Dedifferentiated amniotic fluid mesenchymal stem cell (primary cell): ENCODE results near the gene ADAM30.

Source experiments
- DNase-seq: peaks from one replicate; pipeline ENCODE4 v3.0.0-alpha.2; 2016; ENCODE audit errors: extremely low spot score

The ADAM30 gene

DNA sequence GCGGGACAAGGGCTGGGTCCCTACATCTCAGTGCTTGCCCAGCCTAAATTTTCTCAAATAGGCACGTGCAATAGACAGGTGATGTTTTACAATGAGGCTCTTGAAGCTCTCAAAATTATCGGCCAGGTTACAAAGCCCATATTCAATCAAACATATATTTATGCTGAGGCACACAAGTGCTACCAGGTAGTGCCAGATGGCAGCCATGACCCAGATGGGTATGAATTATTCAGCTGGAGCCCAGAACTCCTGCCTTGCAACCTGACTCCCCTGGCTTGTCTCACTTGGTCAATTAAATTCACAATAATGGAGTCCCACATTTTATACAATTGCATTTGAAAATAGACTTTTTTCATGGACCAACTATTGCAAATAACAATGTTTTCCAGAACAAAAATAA, 12.3 kb upstream of the ADAM30 start:
- DNase-seq: no peak

DNA sequence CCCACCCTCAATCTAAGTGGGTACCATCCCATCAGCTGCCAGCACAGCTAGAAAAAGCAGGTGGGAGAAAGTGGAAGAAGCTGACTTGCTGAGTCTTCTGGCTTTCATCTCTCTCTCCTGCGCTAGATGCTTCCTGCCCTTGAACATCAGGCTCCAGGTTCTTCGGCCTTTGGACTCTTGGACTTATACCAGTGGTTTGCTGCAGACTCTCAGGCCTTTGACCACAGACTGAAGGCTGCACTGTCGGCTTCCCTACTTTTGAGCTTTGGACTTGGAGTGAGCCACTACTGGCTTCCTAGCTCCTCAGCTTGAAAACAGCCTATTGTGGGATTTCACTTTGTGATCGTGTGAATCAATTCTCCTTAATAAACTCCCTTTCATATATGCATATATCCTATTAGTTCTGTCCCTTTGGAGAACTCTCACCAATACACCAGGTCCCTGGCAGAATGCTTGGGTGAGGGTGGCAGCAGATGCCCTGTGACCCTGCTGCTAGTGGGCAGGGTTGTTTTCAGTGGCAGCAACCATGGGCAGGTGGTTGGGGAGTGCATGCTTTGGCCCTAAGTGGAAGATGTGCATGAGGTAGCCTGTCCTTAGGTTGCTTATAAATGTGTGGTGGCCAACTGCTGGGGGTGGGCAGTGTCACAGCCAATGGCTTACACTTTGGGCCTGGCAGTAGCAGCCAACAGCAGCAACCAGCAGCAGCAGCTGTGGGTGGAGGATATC, 10.8 kb upstream of the ADAM30 start:
- DNase-seq: no peak

DNA sequence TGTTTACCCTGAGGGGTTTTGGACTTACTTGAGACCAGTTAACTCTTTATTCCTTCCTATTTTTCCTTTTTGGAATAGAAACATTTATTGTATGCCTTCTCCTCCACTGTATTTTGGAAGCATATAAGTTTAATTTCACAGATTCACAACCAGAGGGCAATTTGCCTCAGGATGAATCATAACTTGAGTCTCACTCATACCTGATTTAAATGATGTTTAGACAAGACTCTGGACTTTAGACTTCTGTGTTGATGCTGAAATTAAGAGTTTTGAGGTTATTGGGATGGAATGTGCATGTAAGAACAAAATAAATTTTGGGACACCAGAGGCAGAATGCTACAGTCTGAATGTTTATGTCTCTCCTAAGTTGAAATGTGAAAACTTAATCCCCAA, 7.1 kb upstream of the ADAM30 start:
- no peak for DNase-seq

DNA sequence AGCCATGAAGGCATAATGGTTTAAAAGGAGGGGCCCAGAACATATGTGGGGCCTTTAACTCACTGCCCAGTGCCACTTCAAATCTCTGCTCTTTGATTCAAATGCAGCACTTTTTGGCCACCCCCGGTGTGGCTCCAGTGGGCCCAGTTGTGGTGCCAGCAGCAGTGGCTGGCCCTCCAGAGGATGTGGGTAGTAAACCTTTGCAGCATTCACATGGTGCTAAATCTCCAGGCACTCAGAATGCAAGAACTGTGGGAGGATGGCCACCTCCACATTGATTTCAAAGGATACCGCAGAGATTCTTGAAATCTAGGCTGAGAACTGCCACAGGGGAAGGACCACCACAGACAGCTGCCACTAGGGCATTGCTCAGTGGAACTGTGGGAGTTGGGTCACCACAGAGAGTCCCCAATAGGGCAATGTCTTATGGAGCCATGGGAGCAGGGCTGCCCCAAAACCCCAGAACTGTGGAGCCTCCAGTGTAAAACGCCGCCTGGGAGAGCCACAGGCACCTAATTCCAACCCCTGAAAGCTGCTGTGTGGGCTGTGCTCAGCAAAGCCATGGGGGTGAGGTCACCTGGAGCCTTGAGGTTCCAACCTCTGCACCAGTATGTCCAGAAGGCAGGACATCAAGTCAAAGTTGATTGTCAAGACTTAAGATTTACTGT, 6.6 kb upstream of the ADAM30 start:
- DNase-seq: no peak

DNA sequence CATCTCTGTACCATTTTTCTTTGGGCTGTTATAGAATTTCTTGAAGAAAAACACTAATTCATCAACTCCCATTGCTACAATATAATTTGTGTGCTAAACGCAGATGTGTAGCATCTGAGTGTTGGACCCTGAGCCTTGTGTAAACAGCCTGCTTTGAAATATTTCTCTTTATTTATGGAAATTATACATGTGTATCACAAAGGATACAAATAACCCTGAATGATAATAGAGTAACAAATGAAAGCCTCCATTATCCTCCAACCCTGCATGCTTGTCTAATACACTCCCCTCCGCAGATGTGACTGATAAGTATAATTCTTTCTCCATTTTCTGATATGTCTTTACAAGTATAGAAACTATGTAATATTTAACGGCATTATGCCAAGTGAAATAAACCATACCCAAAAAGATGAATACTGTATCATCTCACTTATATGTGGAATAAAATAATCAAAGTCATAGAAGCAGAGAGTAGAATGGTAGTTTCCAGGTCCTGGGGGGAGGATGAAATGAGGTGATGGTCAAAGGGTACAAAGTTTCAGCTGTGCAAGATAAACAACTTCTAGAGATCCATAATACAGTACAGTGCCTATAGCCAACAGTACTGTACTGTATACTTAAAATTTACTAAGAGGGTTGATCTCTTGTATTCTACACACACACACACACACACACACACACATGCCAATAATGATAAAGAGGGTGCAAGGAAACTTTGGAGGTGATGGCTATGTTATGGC, 2.8 kb upstream of the ADAM30 start:
- no peak for DNase-seq

DNA sequence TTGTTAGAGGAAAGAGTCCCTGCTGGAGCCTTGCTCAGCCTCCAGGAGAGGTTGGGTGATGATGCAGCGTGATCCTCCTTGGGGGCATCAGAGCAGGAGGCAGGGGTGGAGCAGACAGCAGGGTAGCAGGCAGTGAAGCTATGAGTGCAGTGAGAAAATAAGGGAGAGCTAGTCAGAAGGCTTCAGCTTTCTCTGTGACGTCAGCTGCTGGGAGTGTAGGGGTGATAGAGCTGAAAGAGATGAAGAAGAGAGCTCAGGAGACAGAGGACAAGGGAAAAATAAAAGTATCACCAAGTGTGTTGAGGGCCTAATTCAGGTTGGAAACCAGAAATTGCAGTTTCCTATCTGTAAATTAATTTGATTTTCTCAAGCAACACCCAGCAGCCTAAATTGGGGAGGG, 2.2 kb upstream of the ADAM30 start:
- no peak for DNase-seq

DNA sequence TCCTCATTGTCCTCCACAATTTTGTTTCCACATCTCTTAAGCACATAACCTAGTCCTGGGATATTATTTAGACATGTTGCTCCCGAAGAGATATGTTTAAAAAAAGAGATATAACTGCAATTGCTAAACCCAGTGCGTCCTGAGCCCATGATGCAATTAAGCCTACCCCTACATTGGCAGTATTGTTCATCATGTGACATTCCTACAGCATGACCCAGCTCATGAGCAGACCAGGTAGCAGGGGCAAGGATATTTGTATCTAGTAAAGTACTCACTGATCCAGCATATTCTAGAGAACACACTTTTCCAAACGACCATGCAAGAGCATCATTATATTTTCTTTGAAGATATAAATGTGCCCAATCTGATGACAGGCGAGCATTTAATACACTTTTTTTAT, 1.2 kb downstream of the ADAM30 start:
- no peak for DNase-seq

DNA sequence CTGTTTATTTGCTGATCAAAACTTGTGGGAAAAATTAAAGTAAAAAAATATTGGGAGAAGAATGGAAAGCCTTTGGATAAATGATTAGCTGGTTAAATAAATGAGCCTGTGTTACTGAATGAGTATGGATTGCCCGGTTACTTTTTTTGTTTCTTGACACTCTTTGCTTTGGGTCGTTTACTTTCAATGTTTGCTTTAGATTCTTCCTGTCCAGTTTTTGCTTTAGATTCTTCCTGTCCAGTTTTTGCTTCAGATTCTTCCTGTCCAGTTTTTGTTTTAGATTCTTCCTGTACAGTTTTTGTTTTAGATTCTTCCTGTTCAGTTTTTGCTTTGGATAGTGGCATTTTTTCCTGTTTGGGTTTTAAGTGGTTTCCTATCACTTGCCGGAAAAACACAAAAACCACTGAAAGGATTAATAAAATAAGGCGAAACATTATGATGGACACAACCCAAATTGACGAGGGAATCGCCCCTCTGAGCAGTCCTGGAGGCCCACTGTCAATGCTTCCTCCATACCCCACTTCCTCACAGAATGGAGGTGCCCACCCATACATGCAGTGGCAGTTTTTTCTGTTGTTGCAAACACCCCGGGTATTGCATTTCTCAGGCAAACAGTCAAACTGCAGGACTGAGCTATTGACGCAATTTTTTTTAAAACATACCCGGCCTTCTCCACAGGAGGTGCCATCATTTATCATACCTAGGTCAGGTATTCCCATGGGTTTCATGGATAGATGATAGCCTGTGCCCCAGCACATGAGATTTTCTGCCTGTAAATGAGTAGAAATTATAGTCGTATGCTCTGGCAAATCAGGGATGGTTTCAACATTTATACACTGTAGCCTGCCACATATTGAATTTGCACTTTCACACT, 2.3 kb downstream of the ADAM30 start:
- no peak for DNase-seq

DNA sequence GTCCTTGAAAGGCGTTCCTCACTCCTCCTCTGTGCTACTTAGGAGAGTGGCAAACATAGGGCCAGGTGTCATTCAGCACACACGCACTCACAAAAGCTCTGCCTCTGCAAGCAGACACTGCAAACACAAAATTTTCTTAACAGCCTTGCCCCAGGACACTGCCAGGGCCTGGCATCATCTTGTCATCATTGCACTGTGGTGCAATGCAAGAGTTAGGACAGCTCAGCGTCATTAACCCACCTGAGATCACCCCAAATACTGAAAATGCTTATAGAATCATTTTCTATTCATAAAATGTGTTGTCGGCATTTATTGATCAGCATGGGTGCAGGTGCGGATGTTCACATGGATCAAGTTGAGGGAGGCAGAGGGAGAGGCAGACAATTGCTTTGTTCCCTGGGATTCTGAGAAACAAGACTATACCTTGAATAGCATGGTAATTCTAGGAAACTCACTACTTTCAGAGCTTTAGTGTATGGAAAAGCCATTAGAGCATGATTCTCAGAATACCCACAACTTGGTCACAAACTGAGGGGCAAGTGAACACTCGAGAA, 3.0 kb downstream of the ADAM30 start:
- DNase-seq: no peak

DNA sequence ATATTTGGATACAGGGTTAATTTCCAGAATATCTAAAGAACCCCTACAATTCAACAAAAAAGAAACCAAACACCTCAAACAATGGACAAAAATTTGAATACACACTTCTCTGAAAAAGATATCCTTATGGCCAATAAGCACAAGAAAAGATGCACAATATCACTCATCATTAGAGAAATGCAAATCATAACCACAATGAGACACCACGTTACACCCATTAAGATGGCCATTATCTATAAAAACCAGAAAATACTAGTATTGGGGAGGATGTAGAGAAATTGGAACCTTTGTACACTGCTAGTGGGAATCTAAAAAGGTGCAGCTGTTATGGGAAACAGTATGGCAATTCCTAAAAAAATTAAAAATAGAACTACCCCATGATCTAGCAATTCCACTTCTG, 4.9 kb downstream of the ADAM30 start:
- no peak for DNase-seq

DNA sequence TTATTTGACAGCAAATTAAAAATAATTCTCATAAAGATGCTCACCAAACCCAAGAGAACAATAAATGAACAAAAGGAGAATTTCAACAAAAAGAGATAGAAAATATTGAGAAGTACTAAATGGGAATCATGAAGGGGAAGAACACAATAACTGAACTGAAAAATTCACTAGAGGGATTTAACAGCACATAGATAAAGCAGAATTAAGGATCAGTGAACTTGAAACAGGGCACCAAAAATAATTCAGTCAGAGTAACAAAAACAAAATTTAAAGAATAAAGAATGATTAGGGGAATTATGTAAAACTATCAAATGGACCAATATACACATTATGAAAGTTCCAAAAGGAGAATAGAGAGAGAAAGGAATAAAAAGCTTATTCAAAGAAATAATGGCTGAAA, 7.8 kb downstream of the ADAM30 start:
- DNase-seq: no peak

DNA sequence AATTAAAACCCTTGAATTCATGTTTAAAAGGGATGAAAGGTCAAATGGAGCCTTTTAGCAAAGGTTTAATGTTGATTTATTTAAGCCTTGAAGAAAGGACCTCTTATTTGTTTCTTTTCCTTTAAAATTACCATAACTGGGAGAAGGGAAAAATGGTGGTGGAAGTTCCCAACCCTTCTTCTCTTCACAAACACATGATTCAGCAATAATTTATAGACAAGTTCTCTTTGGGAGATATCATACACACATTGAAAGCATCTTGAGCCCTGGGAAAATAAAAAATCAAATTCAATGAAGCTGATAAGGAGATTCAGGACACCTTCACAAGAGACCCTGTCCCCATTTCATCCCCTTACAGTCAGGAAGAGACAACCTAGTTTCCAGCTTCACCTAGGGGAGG, 8.9 kb downstream of the ADAM30 start:
- no peak for DNase-seq

DNA sequence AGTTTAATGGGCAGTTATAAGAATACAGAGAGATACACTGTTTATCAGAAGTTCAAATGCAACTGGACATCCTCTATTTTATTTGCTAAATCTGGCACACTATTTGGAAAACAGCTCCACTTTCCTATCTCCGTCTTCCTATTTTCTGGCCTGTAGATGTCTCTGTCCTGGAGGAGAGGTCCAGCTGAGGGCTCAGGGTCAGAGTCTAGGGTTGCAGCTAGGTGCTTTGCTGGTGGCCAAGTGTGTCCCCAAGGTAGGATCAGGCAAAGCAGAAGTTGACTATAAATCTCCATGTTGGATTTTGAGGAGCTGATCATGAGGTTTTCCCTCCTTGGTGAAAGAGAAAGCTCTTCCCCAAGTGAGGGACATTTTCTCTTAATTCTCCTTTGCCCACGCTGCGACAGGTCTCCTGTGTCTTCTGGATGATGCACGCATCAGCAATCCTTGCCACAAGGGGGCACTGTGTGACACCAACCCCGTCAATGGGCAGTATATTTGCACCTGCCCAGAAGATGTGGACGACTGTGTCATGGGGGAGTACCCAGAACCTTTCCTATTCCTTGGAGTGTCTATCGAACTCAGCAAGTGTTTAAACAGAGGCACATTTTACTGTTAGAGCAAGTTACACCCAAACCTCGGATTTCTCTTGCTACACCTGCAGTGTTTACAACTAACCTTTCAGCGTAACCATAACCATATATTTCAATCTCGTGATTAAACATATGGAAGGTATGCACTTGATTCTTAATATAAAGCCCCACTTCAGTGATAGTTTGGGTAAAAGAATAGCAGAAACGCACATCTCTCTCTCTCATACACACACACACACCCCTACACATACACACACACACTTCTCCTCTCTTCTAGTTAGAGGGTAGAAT, 10.2 kb downstream of the ADAM30 start:
- DNase-seq: no peak

DNA sequence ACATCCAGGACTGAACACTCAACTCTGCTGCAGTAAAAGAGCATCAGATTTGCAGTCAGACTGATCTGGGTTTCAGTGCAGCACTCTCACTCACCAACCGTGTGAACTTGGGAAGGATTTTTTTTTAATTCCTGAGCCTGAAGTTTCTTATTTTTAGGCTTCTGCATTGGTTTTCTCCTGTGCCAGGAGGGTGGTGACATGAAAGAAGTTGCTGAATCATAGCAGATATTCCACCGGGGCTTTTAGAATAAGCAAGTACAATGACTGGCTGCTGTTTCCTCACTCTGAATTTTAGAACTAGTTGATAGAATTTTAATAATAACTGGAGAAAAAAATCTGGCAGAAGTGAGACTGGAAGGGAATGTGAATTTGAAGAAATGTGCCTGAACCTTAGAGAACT, 11.6 kb downstream of the ADAM30 start:
- DNase-seq: peak; percentile 26

DNA sequence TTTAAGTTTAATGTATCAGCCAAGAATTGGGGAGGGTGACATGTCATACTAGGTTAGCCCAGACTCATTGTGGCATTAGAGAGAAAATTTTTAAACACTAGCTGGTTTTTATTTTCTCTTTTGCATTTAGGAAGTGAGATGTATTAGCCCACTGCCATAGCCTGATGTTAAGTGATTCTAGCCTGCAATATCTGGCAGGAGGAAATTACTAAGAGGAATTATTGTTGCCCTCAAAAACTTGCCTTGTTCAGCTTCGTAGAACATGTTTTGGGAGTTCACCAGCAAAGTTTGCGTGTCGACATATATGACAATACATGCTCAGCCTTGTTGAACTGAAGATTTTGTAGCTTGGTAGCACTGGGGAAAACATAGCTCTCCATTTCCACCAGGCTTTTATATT, 12.5 kb downstream of the ADAM30 start:
- no peak for DNase-seq

DNA sequence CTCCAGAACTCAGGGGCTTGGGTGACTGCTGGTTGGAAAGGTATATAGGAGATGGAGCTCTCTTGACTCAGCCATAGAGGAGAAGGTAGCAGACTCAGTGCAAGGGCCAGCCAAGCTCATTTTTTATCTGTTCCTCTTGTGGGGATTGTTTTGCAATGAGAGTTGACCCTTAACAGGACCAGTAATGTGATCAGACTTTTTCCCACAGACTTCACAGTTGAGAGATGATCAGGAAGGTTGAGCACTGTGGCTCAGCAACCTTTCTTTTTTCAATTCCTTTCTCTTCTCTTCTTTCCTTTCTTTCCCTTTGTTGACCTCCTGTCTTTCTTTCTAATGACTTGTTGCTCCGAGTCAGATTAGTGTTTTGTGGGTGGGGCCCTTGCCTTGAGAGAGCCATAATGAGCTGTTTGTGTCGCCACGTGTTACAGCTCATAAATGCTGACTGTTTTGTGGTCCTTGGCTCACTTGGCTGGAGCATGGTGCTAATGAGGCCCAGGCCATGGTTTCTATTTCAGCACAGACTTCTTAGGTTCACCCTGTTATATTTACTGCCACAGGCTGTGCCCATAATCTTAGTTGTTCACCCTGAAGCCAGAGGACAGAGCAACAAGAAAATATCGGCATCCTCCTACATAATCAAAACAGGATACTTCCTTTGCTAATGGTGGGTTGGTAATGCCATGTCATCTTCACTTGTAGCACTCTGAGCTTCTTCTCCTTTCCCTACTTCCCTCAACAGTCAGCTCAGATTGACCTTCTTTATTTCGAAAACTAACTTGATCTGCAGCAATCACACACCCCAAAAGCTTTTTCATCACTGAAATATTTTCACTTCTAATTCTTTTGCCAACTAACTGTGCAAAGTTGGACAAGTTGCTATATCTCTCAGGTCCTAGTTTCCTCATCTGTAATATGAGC, 13.9 kb downstream of the ADAM30 start:
- DNase-seq: no peak

DNA sequence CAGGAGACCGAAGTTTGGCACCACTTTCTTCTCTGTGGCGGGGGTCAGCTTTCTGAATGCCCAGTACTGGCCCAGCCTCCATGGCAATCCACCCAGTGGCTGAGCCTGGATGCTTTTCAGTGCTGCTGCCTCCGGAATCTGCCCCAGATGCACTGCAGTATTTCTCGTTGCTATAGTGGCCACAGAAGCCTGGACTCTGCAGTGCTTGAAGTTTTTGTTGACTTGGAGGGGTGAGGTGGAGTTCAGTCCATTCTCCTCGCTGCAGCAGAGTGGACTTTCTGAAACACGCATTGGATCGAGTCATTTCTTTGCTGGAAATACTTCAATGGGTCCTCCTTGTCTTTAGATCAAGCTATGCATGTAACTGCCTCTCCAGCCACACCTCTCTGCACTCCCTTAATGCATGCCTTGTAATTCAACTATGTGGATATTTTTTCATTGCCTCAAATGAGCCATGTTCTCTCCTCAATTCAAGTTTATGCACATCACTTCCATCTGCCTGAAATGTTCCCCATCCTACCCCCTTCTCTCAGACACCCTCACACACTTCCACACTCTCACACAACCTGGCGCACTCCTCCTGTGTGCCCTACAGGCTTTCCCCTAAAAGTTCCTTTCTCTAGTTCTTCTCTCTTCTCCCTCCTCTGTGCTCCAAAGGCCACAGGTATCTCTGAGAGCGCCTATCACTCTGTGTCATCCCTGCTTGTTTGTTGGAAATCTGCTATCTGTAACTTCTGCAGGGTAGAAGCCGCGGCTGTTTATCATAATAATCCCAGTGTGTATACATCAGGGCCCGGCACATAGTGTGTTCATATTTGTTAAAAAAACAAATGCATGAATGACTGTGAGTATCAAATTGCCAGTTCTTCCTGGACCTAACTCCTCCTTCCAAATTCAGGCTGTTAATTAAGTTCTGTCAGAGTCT, 16.5 kb downstream of the ADAM30 start:
- no peak for DNase-seq

DNA sequence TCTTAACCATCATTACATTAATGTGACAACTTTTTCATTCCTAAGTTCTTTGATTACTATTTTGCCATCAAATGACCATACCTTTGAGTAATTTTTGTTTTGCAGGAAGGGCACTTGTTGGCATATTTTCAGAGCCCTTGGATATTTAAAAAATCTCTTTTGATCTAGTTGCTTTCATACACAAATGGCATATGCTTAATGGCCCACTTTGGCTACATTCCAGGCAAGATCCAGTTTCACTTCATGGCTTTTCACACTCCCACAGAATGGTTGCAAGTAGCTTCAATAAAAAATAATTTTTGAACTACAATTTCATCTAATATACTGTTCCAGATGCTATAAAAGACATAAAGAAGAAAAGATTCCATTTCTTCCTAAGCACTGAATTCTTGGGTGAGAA, 18.1 kb downstream of the ADAM30 start:
- DNase-seq: no peak

DNA sequence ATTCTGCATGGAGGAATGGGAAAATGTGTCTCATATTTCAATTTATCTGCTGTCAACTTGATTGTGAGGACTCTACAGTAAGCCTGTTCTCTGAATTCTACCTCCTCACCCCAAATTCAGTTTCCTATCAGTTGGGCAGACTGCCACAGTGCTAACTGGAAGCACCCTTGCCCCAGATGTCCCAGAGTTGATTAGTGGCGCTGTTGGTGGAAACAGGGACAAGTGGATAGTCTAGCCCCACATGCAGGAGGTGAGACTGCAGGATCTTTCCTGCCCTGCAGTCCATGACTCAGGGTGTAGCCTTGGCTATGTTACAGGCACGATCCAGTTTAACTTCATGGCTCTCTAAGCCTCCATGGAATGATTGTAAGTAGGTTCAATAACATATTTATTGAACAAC, 22.1 kb downstream of the ADAM30 start:
- no peak for DNase-seq
